ENCODE measurements around the gene SURF4.
A peak's percentile ranks its signal among the peaks of the same experiment; 100 is the strongest.
"Not testable (repeated sequence)": the region's sequence is repeated elsewhere in the genome, so short reads cannot be mapped to it uniquely, and the experiment has no call there.

The SURF4 gene

DNA sequence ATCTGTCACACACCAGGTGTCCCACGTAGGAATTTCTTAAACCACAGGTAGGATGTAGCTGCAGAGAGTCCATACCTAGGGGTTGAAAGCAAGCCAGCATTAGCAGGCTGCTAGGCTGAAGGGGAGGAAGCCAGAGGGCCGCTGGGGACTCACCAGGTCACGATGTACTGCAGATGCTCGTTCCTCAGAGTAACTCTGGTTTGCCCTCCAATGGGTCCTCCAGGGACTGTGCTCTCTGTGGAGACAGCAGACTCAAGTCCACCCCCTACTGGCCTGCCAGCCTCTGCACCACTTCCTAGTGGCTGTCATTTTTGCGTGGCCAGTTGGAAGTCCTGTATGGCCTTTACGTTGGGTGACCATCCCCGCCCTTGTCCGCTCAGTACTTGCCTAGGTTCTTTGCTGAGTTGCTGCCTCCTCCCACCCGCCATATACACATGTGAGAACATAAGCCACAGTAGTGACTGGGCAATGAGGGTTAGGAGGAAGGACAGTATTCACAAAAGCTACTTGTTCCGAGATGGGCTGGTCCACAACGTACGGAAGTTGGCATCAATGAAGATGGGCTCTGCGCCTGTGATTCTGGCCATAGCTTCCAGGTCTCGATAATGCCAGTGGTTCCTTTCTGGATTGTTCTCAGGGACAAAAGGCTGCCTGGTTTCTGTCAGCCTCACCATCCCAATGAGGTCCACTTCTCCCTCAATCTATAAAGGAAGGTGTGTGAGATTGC lies 23.8 kb downstream of the SURF4 start:
- DNase-seq, result peak in 1 of 5 donors; percentile 33

DNA sequence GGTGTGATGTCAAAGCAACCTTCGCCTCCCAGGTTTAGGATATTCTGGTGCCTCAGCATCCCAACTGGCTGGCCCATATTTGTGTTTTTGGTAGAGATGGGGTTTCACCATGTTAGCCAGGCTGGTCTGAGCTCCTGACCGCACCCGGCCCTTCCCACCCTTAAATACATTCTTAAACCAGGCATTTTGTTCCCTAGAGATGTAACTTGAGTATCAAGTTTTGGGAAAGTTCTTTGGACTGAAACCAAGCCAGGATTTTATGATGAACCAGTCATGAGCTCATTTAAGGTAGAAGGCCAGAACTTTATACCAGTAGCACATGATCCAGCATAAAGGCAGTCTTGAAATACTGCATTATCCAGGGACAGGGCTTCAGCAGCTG lies 24.3 kb downstream of the SURF4 start:
- DNase-seq, result no peak

DNA sequence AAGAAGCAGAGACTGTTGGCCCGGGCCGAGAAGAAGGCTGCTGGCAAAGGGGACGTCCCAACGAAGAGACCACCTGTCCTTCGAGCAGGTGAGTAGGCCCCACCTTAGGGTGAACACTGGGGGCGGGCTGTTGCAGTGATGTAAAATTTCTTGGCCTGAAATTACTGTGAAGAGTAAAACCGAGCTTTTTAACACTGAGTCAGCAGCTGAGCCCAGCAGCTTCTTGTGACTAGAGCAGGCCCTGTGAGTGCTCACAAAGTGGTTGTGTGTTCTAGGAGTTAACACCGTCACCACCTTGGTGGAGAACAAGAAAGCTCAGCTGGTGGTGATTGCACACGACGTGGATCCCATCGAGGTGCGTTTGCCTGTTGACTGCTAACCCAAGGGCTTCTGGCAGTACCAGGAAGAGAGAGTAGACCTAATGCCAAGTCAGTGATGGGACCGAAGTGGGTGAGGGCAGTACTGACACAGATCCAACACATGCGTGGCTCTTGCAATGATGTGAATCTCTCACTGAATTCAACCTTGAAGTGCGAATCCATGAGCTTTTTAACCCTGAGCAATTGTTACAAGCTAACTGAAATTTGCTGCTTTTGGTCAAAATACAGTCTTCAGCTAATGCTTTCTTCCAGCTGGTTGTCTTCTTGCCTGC lies 25.8 kb downstream of the SURF4 start:
- DNase-seq, result no peak

DNA sequence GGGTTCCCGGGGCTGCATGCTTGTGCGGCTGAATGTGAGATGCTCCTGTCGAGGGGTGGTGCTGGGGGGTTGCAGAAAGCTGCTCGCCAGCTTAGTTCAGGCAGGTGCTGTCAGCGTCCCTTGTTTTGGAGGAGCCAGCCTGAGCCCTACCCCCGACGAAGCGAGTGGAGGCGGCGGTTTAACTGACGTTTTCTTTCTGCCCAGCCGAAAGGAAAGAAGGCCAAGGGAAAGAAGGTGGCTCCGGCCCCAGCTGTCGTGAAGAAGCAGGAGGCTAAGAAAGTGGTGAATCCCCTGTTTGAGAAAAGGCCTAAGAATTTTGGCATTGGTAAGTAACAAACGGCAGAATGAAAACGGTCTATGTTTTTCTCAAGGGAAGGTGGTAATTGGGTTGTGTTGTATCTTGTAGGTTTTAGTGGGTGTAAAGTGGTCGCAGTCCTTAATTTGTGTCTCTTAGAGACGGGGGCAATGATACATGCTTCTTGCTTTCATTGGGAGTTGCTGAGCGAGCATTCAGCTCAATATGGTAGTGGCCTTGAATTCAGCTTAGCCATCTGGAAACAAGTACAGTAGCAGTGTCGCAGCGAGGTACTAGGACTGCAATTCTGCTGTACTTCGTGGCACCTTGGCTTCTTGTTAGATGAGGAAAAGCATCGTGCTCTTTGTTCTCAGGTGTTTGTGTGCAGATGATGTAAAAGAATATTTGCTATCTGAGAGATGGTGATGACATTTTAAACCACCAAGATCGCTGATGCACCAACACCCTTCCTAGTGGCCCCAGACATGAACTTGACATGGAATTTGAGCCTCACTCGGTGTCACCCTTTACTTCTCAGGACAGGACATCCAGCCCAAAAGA lies 26.9 kb downstream of the SURF4 start:
- DNase-seq, result no peak

DNA sequence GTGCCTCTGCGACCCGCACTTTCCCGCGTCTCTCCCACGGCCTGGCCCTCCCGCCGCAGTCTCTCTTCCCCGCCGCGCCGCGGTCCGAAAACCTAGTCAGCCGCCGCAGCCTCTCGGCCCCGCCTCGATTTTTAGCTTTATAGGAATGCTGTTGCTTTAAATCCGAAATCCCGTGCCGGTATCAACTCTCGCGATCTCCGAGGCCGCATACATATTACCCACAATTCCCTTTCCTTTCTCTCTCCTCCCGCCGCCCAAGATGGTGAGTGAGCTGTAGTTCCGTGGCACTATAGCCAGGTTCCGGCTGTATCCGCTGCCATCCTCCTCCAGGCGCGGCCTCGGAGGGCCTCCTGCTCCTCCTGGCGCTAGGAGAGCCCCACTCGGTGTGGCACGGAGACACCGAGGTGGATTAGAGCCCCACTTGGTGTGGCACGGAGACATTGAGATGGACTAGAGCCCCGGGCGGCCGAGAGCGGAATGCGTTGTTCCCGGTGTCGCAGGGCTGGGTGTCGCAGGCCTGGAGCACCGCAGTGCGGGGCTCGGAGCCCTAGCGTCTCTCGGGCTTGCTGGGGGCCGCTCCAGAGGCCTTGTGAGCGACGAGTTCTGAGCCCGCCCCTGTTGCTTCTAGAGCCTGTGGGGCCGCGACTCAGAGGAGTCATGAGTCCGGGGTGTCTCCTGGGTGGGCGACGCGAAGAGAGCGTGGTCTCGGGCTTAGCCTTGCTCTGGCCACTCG lies 27.7 kb downstream of the SURF4 start, which contains the start of the genes MED22 and RPL7A:
Gene MED22 (minus strand): TSS at position 147 of the 733 bp plus-strand sequence. CDS start 1,469 bp downstream, outside the sequence.
Gene RPL7A (plus strand): TSS at position 234 of the 733 bp plus-strand sequence. CDS start 26 bp downstream, at position 260.
- DNase-seq, result peak; percentile 74 to 94 (median 87)

DNA sequence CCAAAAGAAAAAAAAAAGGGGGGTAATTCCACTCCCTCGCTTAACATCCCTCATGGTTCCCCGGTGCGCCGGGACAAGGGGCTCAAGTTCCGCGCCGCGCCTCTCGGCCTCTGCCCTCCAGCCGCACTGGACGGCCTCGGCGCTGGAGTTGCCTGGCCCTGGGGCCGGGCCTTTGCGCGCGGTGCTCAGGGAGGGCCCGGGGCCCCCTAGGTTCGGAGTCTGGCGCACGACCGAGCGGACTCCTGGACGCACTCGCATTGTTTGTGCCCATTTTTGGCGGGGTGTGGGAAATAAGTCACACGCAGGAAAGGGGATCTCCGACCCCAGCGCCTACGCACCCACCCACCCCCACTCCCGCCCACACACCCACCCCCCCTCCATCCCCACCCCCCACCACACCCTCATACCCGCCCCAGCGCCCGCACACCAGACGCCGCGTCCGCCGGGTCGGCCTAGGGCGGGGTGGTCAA lies 28.3 kb downstream of the SURF4 start:
- peak in 4 of 5 donors; percentile 37 to 45 (median 40) for DNase-seq

DNA sequence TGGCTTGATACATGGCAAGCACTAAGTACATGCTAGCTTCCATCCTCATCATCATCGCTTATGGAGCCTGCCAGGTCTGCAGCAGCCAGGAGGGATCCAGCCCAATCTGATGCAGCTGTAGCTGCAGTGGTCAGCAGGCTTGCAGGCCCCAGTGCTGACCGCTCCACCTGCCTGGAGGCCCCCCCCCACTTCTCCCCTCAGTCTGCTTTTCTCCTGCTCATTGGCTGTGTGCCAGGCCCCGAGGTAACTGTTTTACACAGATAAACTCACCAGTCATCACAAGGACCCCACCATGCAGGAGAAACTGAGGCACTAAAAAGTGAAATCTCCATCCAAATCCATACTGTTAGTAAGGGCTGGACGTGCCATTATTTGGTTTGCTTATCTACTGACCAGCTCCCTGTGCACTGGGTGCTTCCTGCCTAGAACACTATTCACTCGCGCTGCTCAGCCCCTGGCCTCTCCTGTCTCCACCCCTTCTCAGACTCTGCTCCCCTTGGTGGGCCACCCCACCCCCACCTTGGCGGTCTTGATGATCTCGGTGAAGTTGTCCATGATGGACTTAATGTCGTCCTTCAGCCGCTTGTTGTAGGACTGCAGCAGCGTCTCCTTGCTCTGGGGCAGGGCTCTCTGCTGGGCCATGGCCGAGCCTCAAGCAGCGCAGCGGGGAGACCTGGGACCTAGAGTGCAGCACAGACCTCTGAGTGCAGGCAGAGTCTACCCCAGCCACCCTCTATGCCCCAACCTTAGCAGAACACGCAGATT lies 29.7 kb downstream of the SURF4 start:
- no peak for DNase-seq

DNA sequence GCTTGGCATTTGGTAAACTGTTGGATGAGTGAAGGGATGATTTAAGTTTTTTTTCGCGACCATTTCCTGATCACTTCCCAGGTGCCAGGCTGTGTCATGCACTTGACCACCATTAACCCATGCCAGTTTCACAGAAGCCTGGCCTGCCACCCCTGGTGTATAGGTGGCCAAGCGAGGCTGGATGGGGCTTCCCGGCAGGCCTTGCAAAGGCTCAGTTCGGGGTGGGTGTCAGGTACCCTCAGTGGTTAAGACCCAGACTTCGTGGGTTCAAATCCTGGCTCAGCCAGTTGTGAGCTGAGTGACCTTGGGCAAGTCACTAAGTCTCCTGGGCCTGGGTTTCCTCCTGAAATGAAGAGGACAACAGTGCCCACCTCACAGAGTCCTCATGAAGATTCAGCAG lies 30.3 kb downstream of the SURF4 start:
- DNase-seq, result no peak

DNA sequence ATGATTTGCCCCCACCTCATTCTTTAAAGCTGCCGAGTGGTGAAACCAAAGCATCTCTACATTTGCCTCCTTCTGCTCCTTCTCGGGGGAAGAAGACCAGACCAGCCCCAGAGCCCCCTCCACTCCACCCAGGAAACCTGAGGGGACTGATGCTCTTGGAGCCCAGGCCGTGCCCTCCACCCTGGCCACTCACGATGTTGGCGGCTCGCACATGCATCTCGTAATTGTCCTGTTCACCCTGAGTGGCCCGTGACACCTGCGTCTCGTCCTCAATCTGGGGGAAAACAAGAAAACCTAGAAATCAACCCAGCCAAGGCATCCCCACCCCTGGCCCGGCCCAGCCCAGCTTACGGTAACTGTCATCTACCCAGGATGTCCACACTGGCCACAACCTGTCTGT lies 30.9 kb downstream of the SURF4 start:
- DNase-seq, result no peak

DNA sequence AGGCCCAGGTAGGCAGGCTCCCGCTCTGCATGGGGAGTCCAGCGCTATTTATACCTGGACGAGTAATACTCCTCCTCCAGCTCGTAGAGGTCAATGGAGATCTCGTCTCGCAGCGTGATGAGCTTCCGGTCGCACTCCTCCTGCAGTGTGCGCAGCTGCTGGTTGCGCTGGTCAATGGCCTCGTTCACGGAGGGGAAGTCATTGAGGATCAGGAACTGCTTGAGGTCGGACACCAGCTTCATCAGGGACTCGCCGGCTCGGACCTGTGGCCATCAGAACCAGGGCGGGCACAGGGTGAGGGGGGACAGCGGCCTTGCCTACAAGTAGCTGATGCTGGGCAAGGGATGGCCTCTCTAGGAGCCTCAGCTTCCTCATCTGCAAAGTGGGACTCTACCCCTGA lies 31.8 kb downstream of the SURF4 start:
- no peak for DNase-seq

DNA sequence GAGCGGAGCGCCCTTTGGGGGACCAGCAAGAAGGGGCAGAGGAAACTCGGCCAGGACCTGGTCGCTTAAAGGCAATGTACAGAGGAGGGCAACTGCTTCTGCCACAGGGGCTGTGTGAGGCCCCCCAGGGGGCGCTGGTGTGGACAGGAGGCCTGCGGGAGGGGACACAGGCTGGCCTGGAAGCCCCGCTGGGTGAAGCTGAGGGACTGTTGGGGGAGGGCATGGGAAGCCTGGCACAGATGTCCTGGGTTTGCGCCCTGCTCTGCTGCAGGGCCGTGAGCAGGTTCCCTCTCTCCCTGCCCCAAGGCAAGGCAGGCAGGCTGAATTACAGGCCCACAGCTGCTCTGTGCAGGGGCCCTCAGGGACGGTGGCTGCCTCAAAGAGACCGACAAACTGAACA lies 33.3 kb downstream of the SURF4 start:
- DNase-seq, result no peak

DNA sequence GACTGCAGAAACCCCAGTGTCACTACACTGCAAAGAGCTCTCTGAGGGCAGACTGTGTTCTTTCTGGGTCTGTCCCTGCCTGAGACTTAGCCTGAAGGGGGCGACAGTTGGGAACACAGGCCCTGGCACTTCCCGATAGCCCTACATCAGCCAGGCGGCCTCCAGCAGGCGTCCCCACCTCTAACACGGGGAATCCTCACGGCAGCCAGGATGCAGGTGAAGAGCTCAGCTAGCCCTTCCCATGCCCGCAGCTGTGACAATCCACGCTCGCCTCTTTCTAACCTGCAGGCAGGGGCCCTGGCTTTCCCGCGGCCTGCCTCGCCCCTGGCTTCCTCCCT lies 33.8 kb downstream of the SURF4 start:
- no peak for DNase-seq

DNA sequence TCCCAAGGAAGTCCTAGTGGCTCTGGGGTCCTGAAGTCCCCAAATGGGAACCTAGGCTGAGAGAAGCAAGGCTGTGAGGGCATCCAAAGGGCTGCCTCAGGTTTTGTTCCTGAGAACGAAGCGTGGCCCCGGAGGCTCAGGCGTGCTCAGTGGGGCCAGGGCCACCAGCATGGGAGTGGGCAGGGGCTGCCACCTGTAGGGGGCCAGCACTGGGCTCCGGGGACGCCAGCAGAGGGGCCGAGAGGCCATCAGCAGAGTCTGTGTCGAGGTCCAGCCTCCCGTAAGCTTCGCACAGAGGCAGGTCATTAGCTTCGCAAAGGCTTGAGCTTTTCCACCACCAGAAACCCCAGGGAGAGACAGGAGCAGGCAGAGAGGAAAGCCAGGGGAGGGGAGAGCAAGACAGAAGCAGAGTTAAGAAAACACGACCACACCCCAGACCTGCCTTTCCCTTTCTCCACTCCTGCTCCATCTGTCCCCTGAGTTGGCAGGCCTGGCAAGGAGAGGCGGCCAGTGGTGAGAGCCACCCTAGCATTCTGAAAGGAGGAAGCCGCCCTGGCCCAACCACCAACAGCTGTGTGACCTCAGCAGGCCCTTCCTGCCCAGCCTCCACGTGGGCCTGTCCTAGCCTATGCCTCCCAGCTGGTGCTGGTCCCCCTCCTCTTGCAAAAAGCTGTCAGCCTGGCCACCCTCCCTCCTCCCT lies 34.3 kb downstream of the SURF4 start:
- no peak for DNase-seq

DNA sequence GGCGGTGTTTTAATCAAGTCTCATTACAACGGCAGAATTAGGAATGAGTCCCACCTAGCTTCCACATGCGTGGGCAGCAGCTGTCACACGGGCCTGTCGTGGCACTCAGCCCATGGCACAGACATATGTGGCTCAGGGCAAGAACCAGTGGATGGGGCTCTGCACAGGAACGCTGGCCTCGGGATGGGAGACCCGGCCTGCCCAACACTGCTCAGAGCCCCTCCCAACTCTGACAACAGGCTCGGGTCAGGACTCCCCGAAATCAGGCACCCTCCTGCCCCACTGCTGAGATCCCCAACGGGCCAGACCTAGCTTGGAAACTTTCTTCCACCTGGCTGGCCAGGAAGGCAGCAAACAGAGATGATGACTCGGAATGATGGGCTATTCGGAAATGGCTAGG lies 34.9 kb downstream of the SURF4 start:
- DNase-seq, result no peak

DNA sequence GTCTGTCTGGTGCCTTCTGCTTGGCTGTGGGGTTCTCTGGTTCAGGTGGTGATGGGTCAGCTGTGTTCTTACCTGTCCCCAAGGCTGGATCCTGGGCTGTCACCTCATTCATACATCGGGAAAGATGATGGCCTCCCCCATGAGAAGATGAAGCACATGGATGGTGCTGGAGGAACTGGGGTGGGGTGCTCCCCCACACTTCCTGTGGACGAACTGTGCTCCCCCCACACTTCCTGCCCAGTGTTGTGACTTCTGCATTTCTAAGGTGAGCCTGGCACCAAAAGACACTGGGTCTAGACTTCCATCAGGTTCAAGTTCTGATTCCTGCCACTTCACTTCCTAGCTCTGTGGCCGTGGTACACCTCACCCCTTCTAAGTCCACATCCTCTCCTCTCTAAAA lies 35.6 kb downstream of the SURF4 start:
- DNase-seq, result no peak

DNA sequence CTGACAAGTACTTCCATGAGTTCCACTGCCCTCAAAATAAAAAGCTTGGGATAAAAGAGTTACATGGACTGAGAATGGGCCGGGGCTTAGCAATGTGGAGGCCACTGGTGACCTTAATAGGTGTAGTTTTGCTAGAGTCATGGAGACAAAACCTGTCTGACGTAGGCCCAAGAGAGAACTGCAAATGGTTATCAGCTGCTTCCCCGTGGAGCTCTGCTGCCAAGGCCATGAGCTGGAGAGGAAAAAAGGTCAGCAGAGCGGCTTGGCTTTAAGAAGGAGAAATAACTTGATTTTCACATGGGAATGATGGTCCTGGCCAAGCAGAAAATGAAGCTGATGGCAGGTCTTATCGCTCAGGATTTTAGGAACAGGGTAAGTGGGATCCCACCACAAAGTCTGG lies 36.2 kb downstream of the SURF4 start:
- DNase-seq, result no peak

DNA sequence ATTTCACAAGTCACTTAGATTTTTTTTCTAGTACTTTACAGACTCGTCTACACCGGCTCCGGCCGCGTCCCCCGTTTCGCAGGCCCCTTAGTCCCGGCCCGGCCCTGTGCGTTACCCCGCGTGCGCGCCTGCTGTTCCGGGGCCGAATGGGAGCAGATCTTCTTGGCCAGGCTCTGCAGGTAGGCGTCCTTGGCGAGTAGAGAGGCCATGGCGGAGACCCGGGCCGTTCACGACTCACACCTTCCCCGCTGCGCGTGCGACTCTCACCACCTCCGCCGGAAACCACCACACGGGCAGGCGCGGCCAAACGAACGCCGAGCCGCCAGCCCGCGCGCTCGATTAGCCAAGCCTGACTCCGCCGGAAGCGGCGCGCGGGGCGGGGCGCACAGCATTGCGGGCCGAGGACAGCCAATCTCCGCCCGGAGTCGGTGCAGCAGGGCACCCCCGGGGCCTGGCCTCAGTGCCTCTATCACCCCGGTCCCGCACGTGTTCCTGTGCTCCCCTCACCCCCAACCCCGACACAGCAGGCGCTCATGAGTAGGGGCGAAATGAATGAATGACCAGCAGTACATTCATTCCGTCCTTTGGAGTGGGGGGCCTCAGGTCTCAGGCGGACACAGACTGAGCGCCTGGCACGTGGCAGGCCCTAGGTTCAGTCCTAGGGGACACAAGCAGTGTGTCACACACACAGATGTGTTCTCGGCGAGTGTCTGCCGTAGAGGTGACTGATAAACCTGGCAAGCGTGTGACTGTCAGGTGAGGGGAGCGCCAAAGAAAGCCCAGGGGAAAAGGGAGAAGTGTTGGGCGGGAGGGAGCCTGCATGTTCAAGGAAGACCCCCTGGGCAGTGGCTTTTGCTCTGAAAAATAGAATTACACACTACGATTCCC lies 39.7 kb downstream of the SURF4 start, which contains the start of gene SURF6:
Gene SURF6 (minus strand): TSS at position 265 of the 888 bp plus-strand sequence. CDS start 56 bp downstream, at position 209.
- DNase-seq, result peak; percentile 85 to 93 (median 92)

DNA sequence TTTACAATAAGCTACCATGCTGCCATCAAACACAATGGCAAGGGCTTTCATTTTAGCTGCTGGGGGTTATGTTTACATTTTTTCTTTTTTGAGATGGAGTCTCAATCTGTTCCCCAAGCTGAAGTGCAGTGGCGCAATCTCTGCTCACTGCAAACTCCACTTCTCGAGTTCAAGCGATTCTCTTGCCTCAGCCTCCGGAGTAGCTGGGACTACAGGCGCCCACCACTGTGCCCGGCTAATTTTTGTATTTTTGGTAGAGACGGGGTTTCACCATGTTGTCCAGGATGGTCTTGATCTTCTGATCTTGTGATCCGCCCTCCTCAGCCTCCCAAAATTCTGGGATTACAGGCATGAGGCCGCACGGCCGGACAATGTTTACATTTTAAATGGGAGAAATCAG lies 41.0 kb downstream of the SURF4 start:
- DNase-seq, result not testable (repeated sequence)

DNA sequence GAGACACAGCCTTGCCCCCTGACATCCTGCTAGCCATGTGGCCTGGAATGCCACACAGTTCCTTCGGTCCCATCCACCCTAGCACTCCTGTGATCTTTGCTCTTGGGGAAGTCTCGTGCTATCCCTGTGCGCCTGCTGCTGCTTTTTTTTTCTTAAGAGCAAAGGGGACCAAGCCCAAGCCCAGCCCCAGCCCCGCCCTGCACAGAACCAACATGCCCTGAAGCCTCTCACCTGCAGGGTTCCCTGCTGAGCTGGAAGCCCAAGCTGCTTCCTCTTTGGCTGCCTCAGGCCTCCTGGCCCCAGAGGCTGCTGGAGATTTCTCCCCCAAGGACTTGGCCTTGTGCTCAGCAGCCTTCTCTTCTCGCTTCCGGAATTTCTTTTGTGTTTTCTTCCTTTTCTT lies 41.7 kb downstream of the SURF4 start:
- no peak for DNase-seq

DNA sequence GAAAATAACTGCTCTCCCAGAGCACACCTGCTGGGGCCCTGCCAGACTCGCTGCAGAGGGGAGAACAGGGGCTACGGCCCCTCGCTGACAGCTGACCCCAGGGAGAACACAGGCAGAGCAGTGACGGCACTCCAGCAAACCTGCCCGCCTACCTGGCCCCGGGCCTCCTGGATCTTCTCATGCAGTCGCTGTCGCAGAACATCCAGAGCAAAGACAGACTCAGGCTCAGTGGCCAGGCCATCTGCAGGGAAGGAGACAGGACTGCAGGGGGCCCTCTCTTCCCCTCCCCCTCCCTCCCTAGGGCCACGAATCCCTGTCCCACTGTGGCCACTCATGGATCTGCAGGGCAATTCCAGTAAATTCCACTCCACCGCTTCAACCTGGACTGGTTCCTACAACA lies 42.3 kb downstream of the SURF4 start:
- no peak for DNase-seq

Data from T-helper 1 cell (primary cell).